Amygdala (tissue), 56 donors: ENCODE data around the gene ATP10B.

Experiments used
- DNase-seq, 56 donors: peaks; one replicate each; lab custom pipeline; 2025; lab: John Stamatoyannopoulos, UW

ATP10B gene

GRCh38 chr5:160523502-160524163 is 328.4 kb downstream of the ATP10B start:
- DNase-seq = no peak

GRCh38 chr5:160521392-160521663 is 330.7 kb downstream of the ATP10B start:
- DNase-seq = no peak

- DNase-seq = no peak
These were observed 331.2 kb downstream of the ATP10B start for GRCh38 chr5:160520609-160521391.

- DNase-seq = no peak
These were observed 335.1 kb downstream of the ATP10B start for GRCh38 chr5:160516696-160517530.

- no peak for DNase-seq
These were observed 337.1 kb downstream of the ATP10B start for GRCh38 chr5:160514866-160515265.

- no peak for DNase-seq
These were observed 337.8 kb downstream of the ATP10B start for GRCh38 chr5:160514191-160514590.

- no peak for DNase-seq
These were observed 338.5 kb downstream of the ATP10B start for GRCh38 chr5:160513485-160513884.
